ENCODE data around the gene CTNS.

CTNS gene

GRCh38 chr17:3636154-3636907 lies at the start of gene CTNS, which contains the start of gene SHPK:
CTNS (plus strand) TSS chr17:3636760; CDS start chr17:3640207, 3,447 bp downstream.
SHPK (minus strand) TSS chr17:3636250; CDS start chr17:3636219, 31 bp downstream.
- peak; percentile 94 to 95 for DNase-seq

DNA sequence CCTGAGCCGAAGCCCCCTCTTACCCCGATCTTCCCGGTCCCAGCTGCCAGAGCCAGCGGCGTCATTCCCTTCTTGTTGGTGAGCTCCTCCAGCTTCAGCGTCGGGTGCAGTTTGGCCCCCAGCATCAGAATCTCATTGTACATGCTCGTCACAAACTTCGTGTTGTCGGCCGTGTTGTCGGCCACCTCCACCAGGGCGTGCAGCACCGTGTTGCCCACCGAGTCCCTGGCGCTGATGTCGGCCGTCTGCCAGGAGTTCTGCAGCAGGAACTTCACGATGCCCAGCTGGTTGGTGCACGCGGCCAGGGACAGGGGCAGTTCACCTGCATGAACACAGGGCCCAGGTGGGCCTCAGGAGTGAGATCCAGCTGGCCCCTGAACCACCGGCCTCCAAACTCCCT lies 46.8 kb upstream of the CTNS start:
- DNase-seq = no peak

DNA sequence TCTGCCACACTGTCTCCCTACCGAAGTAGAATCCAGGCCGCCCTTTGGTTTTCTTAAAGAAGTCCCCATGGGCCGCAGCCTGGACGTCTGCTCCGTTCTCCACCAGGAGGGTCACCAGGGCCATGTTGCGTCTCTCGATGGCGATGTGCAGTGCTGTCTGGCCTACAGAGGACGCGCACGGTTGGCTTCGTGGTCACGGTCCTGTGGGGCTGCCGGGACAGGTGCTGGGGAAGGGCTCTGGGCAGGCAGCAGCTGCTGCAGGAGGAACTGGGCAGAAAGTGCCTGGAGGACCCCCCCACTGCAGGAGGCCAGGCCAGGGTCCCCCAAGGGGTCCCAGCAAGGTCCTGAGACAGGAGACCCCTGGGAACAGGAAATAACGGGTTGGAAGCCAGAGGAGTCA lies 46.3 kb upstream of the CTNS start:
- DNase-seq = no peak

DNA sequence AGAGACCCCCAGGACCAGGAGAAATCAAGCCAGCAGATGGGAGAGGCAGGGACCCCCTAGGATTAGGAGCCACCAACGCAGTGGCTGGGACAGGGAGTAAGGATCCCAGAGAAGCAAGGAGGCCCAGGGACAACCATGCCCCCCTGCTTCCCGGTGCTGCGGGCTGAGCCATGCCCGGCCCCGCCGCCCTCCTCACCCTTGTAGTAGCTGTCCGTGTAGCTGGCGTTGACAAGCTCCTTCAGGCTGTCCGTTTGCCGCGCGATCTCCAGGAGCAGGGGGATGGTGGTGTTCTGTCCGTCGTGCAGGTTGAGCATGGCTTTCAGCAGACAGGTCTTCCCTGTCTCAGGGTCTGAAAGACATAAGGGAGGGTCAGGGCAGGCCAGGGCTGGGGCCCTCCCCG lies 45.8 kb upstream of the CTNS start:
- DNase-seq = no peak

DNA sequence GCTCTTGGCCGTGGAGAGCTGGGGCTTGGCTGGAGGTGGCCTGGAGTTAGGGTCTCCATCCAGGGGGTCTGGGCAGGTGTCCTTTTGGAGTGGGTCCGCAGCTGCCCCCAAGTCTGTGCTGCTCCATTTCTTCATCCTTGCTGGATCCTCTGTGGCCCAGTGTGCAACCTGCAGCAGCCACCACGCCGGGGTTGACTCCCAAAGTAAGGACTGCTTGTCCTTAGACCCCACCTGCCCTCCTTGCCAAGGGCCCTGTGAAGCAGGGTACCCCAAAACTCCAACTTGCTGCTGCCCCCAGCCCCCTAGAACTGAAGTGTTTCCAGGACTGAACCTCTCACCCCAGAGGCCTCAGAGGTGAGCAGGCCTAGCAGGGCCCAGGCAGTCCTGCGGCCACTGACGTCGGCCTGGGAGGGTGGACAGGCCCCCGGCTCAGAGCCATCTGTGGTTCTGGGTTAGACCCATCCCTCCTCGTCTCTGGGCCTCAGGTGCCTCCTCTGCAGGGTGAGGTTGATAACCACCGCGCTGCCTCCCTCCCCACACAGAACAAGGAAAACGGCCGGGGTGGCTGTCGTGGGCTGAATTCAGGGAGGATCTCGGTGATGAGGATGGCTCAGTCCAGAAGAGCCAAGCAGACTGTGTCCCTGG lies 44.2 kb upstream of the CTNS start:
- no peak for DNase-seq

- no peak for DNase-seq
Measured at GRCh38 chr17:3593384-3593783, 43.2 kb upstream of the CTNS start.

DNA sequence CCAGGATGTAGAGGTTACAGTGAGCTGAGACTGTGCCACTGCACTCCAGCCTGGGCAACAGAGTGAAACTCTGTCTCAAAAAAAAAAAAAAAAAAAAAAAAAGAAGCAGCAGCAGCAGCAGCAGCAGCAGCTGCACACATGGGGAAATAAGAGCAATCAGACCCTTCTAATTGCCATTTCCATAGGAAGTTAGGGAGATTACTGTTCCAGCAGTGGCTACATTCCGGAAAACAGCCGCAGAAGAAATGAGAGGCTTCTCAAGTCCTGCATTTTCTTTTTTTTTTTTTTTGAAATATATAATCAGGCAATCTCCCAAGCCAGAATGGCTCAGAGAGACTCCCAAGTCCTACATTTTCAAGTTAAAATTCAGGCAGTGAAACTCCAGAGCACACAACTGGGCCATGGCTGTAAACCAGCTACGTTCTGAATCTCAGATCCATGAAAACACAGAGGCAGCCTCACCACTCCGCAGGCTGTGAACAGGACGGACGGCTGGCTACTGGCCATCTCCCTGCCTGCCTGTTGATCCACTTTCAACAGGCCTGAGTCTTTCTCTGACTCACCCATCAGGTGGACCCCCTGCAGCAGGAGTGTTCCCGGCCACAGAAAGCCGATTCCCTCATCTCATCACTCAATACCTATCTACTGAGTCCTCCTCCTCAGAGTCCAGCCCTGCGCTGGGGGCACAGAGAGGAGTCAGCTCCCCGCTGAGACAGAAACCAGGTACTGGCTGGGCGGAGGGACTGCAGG lies 42.3 kb upstream of the CTNS start:
- DNase-seq = no peak

- DNase-seq = no peak
Measured at GRCh38 chr17:3594976-3595375, 41.6 kb upstream of the CTNS start.

GRCh38 chr17:3596804-3597464 lies 39.6 kb upstream of the CTNS start:
- DNase-seq = no peak

DNA sequence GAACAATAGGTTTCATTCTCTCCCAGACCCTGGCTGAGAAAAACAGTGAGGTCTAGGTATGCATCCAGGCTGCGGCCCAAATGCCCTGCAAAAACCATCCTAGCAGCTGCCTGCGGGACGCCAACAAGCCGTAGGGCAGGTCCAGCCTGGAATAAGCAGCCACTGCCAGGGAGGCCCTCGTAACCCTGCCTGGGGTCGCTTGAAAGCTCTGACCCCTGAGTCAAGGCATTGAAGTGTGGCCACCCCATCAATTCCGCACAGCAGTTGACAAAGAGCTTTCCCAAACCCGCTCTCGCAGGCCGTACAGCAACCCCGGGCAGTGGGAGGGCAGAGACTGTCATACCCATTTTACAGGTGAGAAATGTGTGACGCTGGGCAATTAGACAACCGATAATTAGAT lies 38.5 kb upstream of the CTNS start:
- DNase-seq = no peak

GRCh38 chr17:3600529-3601205 lies 35.9 kb upstream of the CTNS start:
- DNase-seq = no peak

DNA sequence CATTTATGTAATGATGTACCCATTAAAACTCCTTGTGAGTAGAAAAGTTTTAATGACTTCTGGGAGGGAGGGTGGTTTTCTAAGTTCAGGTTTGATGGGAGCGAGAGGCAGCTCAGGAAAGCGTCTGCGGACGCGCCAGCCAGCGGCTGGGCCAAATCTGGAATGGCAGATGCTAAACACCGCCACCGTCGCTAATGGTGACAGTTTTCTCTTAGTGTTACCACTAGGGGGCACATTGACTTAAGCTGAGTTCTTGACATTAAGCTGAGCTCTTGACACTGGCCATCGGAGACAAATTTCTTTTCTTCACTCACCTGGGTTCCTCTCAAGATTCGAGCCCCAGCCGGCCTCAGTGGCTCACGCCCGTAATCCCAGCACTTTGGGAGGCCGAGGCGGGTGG lies 34.1 kb upstream of the CTNS start:
- peak in 1 of 2 donors; percentile 16 for DNase-seq

- DNase-seq = no peak
Measured at GRCh38 chr17:3603119-3603869, 33.3 kb upstream of the CTNS start.

GRCh38 chr17:3603870-3604259 lies 32.7 kb upstream of the CTNS start:
- DNase-seq = no peak

DNA sequence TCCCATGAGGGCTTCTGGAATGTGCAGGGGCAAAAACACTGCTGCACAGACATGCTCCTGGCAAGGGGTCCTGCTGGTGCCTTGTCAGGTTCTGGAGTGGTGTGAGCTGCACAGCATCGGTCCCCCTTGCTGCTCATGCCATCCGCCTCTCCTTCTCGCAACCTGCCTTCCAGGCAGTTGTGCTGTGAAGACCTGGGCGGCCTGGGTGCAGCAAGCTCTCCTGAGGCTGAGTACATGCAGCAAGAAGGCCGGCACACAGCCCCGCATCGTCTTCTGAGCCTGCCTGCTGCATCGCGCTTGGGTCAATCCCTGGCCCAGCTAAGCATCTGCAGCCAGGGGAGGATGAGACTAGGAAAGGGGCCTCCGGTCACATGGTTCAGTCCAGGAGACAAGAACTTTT lies 26.9 kb upstream of the CTNS start:
- DNase-seq = no peak

GRCh38 chr17:3610523-3610922 lies 26.0 kb upstream of the CTNS start:
- no peak for DNase-seq

GRCh38 chr17:3613124-3613523 lies 23.4 kb upstream of the CTNS start:
- no peak for DNase-seq

DNA sequence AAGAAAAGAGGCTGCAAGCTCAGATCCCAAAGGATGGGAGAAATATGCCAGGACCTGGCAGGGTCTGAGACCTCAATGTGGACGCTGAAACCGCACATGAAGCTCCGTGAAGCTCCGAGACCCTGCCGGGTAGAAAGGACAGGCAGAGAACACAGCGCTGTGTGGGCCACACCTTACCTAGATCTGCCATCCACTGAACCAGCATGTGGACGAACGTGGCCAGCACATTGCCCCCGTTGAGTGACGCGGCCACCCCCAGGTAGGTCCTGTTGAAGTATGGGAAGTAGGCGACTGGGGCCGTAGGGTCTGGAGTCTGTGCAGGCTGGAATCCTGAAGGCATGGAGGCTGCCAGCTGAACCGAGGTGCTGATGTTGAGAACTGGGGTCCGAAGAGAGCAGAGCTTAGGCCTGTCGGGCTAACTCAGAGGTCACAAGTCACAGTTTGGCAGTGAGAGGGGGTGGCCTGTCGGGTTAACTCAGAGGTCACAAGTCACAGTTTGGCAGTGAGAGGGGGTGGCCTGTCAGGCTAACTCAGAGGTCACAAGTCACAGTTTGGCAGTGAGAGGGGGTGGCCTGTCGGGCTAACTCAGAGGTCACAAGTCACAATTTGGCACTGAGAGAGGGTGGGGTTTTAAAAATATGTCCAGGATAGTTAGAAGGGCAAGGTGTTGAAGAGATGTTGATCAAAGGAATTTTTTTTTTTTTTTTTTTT lies 21.2 kb upstream of the CTNS start:
- DNase-seq = no peak

DNA sequence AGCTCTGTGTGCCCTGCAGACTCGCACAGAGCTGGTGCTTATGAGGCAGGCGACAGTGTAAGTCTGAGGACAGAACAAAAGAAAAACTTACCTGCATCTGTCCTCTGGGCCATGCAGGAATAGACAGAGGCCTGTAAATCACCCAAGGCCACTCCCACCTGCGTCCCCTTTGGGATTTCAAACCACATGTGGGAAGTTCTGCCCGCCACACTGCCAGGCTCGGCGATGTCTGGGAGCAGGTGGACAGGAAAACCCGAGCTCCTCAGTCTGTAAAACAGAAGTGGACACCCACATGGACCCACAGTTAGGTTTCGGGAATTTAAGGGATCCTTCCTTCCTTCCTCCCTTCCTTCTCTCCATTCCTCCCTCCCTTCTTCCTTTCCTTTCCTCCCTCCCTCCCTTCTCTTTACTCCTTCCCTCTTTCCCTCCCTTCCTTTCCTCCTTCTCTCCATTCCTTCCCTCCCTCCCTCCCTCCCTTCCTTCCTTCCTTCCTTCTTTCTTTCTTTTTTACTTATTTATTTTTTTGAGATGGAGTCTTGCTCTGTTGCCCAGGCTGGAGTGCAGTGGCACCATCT lies 15.3 kb upstream of the CTNS start:
- DNase-seq = no peak

DNA sequence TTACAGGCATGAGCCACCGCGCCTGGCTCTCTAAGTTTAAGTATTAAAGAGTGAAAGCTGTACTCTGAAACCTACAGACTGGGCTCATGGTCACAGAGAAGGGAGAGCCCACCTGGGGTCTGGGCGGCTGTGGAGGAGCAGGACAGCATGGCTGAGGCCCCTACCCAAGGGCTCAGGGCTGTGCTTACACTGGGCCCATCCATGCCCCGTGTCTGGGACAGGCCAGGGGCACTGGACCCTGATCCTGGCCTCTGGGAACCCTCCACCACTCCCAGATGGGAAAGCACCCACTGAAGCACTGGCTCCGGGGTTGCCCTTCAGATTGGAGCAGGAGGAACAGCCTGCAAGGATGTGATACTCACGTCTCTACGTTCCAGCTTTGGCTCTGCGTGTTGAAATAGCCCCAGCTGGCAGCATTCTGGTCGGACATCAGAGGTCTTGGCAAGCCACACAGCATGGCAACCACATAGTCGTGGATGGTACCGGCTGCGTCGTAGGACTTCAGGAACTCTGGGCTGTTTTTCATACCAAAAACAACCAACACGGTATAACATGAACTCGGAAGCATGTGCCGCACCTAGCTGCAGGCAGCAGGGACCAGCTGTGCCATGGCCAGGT lies 13.5 kb upstream of the CTNS start:
- DNase-seq = no peak
